ENCODE measurements around the gene ANP32B.

GRCh38 chr9:98010445-98010844 is 27.3 kb downstream of the ANP32B start:
- TF ChIP-seq CTCF (conservative IDR thresholded peaks at IDR 0.05; ENCODE audit: low read length) (no peak), EZH2phosphoT487 (IDR thresholded peaks at IDR 0.05; ENCODE audit: borderline replicate concordance, low read depth, low read length) (no peak)

All from OCI-LY7 (cell line).